Spinal cord (tissue), 10 donors: ENCODE data around the gene DPH5. TPM values are rescaled to one million over a fixed set of nuclear protein-coding genes. Genes with fewer than 3 reads are reported as not detected.

Source experiments
- DNase-seq, 6 donors: peaks; one replicate each; pipeline versions ENCODE4 v3.0.0 to v3.0.0-alpha.2; 2013 to 2015; ENCODE audit warnings: low spot score in 6 of 6, low read depth in 4 of 6
- H3K27ac ChIP-seq: one replicate; pipeline ENCODE4 v1.5.1; 2013; ENCODE audit warnings: low read depth, low read length, control low read depth
- H3K27me3 ChIP-seq: one replicate; pipeline ENCODE4 v1.6.1; 2013; ENCODE audit warnings: low read length; ENCODE audit not compliant: control insufficient read depth, insufficient read depth
- H3K36me3 ChIP-seq: one replicate; pipeline ENCODE4 v1.6.1; 2013; ENCODE audit warnings: low read length; ENCODE audit not compliant: control insufficient read depth, insufficient read depth
- H3K4me1 ChIP-seq: one replicate; pipeline ENCODE4 v1.6.1; 2013; ENCODE audit warnings: low read length; ENCODE audit not compliant: control insufficient read depth, insufficient read depth
- H3K4me3 ChIP-seq: one replicate; pipeline ENCODE4 v1.5.1; 2013; ENCODE audit warnings: low read depth, low read length, control low read depth
- H3K9me3 ChIP-seq: one replicate; pipeline ENCODE4 v1.6.1; 2013; ENCODE audit warnings: low read length; ENCODE audit not compliant: control insufficient read depth, insufficient read depth
- WGBS: methylation state at CpG from one replicate; pipeline ENCODE4 v1.1.5; 2013; ENCODE audit warnings: missing lambda C conversion rate; ENCODE audit not compliant: insufficient coverage; 5-methylcytosine and 5-hydroxymethylcytosine counted together
- polyA plus RNA-seq, 2 donors: library from polyadenylated mRNA; unstranded; fragments of 120-200 nt; gene quantifications; one replicate each; pipeline ENCODE4 v1.2.1, GENCODE V29; 2013; ENCODE audit not compliant: insufficient read length in 2 of 2
- total RNA-seq, 2 donors: library from RNA; depleted of rRNA in 1 of 2; stranded (reverse); fragments of 120-200 nt in 1 of 2; fragments of >200 nt in 1 of 2; gene quantifications; one replicate each; pipeline versions ENCODE4 v1.2.3 to v1.2.4, GENCODE V29; 2013 to 2014
- donor health status: healthy.

The DPH5 gene
- total and polyA plus RNA-seq, 4 donors = 28.6 to 35.0 (median 34.5) TPM

DNA sequence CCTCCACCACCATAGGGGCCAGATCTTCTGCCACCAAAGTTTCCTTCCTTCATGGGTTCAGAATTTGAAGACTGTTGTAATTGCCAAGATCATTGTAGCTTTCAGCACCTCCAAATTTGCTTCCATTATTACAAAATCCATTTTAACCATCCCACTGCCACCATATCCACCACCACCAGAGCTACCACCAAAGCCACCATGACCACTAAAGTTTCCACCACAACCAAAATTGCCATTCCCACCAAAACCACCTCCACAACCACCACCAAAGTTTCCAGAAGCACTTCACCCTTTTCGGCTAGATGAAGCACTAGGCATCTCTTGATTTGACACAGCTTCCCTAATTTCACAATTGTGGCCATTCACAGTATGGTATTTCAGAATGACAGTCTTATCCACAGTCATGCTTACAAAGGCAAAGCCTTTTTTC, 84.5 kb downstream of the DPH5 start:
- WGBS = 100% methylated on average over 1 of the region's 1 CpG
- H3K27me3 ChIP-seq = no peaks in the 10 kb centered on the region
- H3K36me3 ChIP-seq = no peaks in the 10 kb centered on the region

More for the DNA sequence above, 84.5 kb downstream of the DPH5 start:
- Histone ChIP-seq H3K4me1 (no peaks in the 10 kb centered on the region), H3K4me3 (no peak overlapping the region), H3K27ac (no peak overlapping the region), H3K9me3 (peaks cover 3% of the 10 kb centered on the region)
- no peak for DNase-seq

Other genes with a start within 250 kb of the DPH5 start
- gene EXTL2, start 130.9 kb downstream of the DPH5 start, total RNA-seq = 10 to 100 TPM; 44.7 to 72.4 TPM
- gene EXTL2, start 130.9 kb downstream of the DPH5 start, polyA plus RNA-seq = 10 to 100 TPM; 49.3 to 54.8 TPM
- gene SLC30A7, start 129.7 kb downstream of the DPH5 start, total RNA-seq = 10 to 100 TPM; 25.5 to 27.0 TPM
- 1 to 10 TPM; 8.6 to 9.3 TPM for gene SLC30A7, start 129.7 kb downstream of the DPH5 start, polyA plus RNA-seq
- 10 to 100 TPM; 31.6 to 41.8 TPM for gene S1PR1, start 211.2 kb upstream of the DPH5 start, total RNA-seq
- gene S1PR1, start 211.2 kb upstream of the DPH5 start, polyA plus RNA-seq = 10 to 100 TPM; 58.8 to 75.7 TPM